Memory B cell (primary cell): Measurements from ENCODE around the gene CRISPLD2.

Experiments used
- ATAC-seq: fragments of 150-1000 bp; cut with Tn5 transposase; 2 replicates; pipeline ENCODE4 v1.10.0; 2021; ENCODE audit warnings: low read depth, mild to moderate bottlenecking, moderate library complexity
- DNase-seq, 2 donors: peaks; one replicate each; pipeline ENCODE4 v3.0.0; 2022; ENCODE audit warnings: low spot score in 2 of 2
- H3K27ac Mint-ChIP-seq: one replicate; pipeline ENCODE4 v1.8.0; 2022; ENCODE audit warnings: mild to moderate bottlenecking, moderate library complexity, mixed read lengths
- H3K27me3 Mint-ChIP-seq: one replicate; pipeline ENCODE4 v1.8.0; 2022; ENCODE audit warnings: mixed read lengths
- H3K36me3 Mint-ChIP-seq: one replicate; pipeline ENCODE4 v1.8.0; 2022; ENCODE audit warnings: mild to moderate bottlenecking, mixed read lengths
- H3K4me1 Mint-ChIP-seq: one replicate; pipeline ENCODE4 v1.8.0; 2022; ENCODE audit warnings: mixed read lengths
- H3K4me3 Mint-ChIP-seq: one replicate; pipeline ENCODE4 v1.8.0; 2022; ENCODE audit warnings: mild to moderate bottlenecking, moderate library complexity, mixed read lengths
- H3K9me3 Mint-ChIP-seq: one replicate; pipeline ENCODE4 v1.8.0; 2022; ENCODE audit warnings: mixed read lengths

CRISPLD2 gene

DNA sequence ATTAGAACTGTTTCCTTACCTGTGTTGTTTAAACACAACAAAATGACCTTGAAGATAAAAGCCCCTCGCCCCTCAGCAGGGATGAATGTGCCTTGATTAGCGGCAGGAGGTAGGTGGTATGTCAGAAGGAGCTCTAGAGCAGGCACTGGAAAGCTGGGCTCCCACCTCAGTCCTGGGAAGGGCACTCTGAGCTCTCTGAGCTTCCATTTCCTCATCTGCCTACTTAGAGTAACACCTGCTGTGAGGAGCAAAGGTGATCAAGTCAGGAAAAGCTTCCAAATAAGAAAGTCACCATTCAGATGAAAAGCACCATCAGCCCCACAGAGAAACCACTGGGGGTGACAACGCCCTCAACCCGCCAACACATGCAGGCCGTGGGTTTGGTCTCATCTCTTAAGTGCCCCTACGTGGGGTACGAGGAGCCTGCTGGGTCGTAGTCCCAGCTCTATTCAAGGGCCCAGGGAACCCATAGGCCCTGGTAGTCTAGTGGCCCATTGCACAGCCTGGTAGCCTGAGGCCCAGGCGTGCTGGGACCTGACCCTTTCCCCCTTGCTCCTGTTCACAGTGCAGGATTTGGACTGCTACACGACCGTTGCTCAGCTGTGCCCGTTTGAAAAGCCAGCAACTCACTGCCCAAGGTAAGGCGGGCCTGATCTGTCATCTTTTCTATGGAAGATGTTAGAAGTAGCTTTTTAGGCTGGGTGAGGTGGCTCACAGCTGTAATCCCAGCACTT lies 57.3 kb downstream of the CRISPLD2 start:
- ATAC-seq (no peak), DNase-seq (no peak)
- H3K27ac Mint-ChIP-seq: no peak overlapping the region
- no peak overlapping the region for H3K4me3 Mint-ChIP-seq
- H3K9me3 Mint-ChIP-seq: peaks cover 2% of the 10 kb centered on the region
- no peaks in the 10 kb centered on the region for H3K4me1 Mint-ChIP-seq
- peaks cover 2% of the 10 kb centered on the region for H3K36me3 Mint-ChIP-seq
- H3K27me3 Mint-ChIP-seq: peaks cover 8% of the 10 kb centered on the region

GRCh38 chr16:84878770-84879169 lies 59.0 kb downstream of the CRISPLD2 start:
- Mint-ChIP-seq H3K27ac (no peak overlapping the region), H3K9me3 (peaks cover 2% of the 10 kb centered on the region), H3K36me3 (peaks cover 2% of the 10 kb centered on the region), H3K27me3 (peaks cover 17% of the 10 kb centered on the region), H3K4me1 (no peaks in the 10 kb centered on the region), H3K4me3 (no peak overlapping the region)
- ATAC-seq (no peak), DNase-seq (no peak)

GRCh38 chr16:84879569-84880487 lies 60.0 kb downstream of the CRISPLD2 start:
- no peaks in the 10 kb centered on the region for H3K9me3 Mint-ChIP-seq
- no peak overlapping the region for H3K4me3 Mint-ChIP-seq
- no peak for DNase-seq
- no peak for ATAC-seq
- peaks cover 3% of the 10 kb centered on the region for H3K4me1 Mint-ChIP-seq
- H3K27ac Mint-ChIP-seq: no peak overlapping the region
- H3K27me3 Mint-ChIP-seq: peaks cover 22% of the 10 kb centered on the region
- no peaks in the 10 kb centered on the region for H3K36me3 Mint-ChIP-seq

- no peak for DNase-seq
Observed at GRCh38 chr16:84881702-84882521, 62.1 kb downstream of the CRISPLD2 start.

DNA sequence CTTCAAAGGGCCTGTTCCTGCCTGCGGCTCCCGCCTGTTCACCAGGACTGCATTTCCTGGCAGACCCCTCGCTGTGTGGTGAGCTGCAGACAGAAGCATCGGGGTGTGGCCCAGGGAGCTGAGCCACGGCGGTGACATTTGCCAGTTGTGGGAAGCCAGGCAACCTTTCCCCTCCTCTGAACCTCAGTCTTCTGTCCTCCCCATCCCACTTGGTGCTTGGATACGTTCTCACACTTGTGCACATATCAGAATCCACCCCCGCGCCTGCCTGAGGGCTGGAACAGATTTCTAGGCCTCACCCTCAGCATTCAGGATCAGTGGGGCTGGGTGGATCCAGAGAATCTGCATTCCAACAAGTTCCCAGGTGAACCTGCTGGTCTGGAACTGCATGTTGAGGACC lies 63.5 kb downstream of the CRISPLD2 start:
- ATAC-seq (no peak), DNase-seq (no peak)
- no peaks in the 10 kb centered on the region for H3K36me3 Mint-ChIP-seq
- no peak overlapping the region for H3K4me3 Mint-ChIP-seq
- peaks cover 5% of the 10 kb centered on the region for H3K4me1 Mint-ChIP-seq
- H3K9me3 Mint-ChIP-seq: no peaks in the 10 kb centered on the region
- H3K27me3 Mint-ChIP-seq: peaks cover 30% of the 10 kb centered on the region
- H3K27ac Mint-ChIP-seq: no peak overlapping the region

More at GRCh38 chr16:84881702-84882521, 62.1 kb downstream of the CRISPLD2 start:
- Mint-ChIP-seq H3K4me1 (peaks cover 5% of the 10 kb centered on the region), H3K9me3 (no peaks in the 10 kb centered on the region), H3K27me3 (peaks cover 24% of the 10 kb centered on the region), H3K27ac (no peak overlapping the region), H3K36me3 (no peaks in the 10 kb centered on the region), H3K4me3 (no peak overlapping the region)
- no peak for ATAC-seq

- ATAC-seq (no peak), DNase-seq (no peak)
- H3K4me1 Mint-ChIP-seq: peaks cover 5% of the 10 kb centered on the region
- H3K9me3 Mint-ChIP-seq: no peaks in the 10 kb centered on the region
- H3K4me3 Mint-ChIP-seq: no peak overlapping the region
- no peaks in the 10 kb centered on the region for H3K36me3 Mint-ChIP-seq
- peaks cover 35% of the 10 kb centered on the region for H3K27me3 Mint-ChIP-seq
- no peak overlapping the region for H3K27ac Mint-ChIP-seq
Observed at GRCh38 chr16:84884246-84884595, 64.4 kb downstream of the CRISPLD2 start.

- ATAC-seq (no peak), DNase-seq (no peak)
- H3K27me3 Mint-ChIP-seq: peaks cover 33% of the 10 kb centered on the region
- H3K4me3 Mint-ChIP-seq: no peak overlapping the region
- no peak overlapping the region for H3K27ac Mint-ChIP-seq
- H3K36me3 Mint-ChIP-seq: no peaks in the 10 kb centered on the region
- no peaks in the 10 kb centered on the region for H3K9me3 Mint-ChIP-seq
- H3K4me1 Mint-ChIP-seq: peaks cover 5% of the 10 kb centered on the region
Observed at GRCh38 chr16:84884596-84885341, 65.0 kb downstream of the CRISPLD2 start.

- peaks cover 33% of the 10 kb centered on the region for H3K27me3 Mint-ChIP-seq
- no peaks in the 10 kb centered on the region for H3K9me3 Mint-ChIP-seq
- no peak overlapping the region for H3K27ac Mint-ChIP-seq
- H3K4me1 Mint-ChIP-seq: peaks cover 5% of the 10 kb centered on the region
- H3K36me3 Mint-ChIP-seq: no peaks in the 10 kb centered on the region
- no peak overlapping the region for H3K4me3 Mint-ChIP-seq
- no peak for ATAC-seq
- no peak for DNase-seq
Observed at GRCh38 chr16:84885342-84885910, 65.6 kb downstream of the CRISPLD2 start.

GRCh38 chr16:84886497-84887090 lies 66.8 kb downstream of the CRISPLD2 start:
- Mint-ChIP-seq H3K27me3 (peaks cover 31% of the 10 kb centered on the region), H3K27ac (no peak overlapping the region), H3K4me3 (no peak overlapping the region), H3K4me1 (peaks cover 5% of the 10 kb centered on the region), H3K36me3 (no peaks in the 10 kb centered on the region), H3K9me3 (no peaks in the 10 kb centered on the region)
- ATAC-seq (no peak), DNase-seq (no peak)

- peaks cover 5% of the 10 kb centered on the region for H3K4me1 Mint-ChIP-seq
- peaks cover 27% of the 10 kb centered on the region for H3K27me3 Mint-ChIP-seq
- H3K27ac Mint-ChIP-seq: no peak overlapping the region
Observed at GRCh38 chr16:84887207-84887606, 67.4 kb downstream of the CRISPLD2 start.

GRCh38 chr16:84888450-84888849 lies 68.7 kb downstream of the CRISPLD2 start:
- Mint-ChIP-seq H3K27me3 (peaks cover 24% of the 10 kb centered on the region), H3K4me1 (peaks cover 5% of the 10 kb centered on the region), H3K36me3 (no peaks in the 10 kb centered on the region), H3K27ac (no peak overlapping the region), H3K9me3 (no peaks in the 10 kb centered on the region), H3K4me3 (no peak overlapping the region)
- DNase-seq (no peak), ATAC-seq (no peak)

More at GRCh38 chr16:84887207-84887606, 67.4 kb downstream of the CRISPLD2 start:
- ATAC-seq (no peak), DNase-seq (no peak)
- H3K4me3 Mint-ChIP-seq: no peak overlapping the region
- no peaks in the 10 kb centered on the region for H3K36me3 Mint-ChIP-seq
- H3K9me3 Mint-ChIP-seq: no peaks in the 10 kb centered on the region

- DNase-seq (no peak), ATAC-seq (no peak)
- no peak overlapping the region for H3K4me3 Mint-ChIP-seq
- H3K27ac Mint-ChIP-seq: no peak overlapping the region
- H3K9me3 Mint-ChIP-seq: peaks cover 2% of the 10 kb centered on the region
- H3K4me1 Mint-ChIP-seq: peaks cover 5% of the 10 kb centered on the region
- no peaks in the 10 kb centered on the region for H3K36me3 Mint-ChIP-seq
- peaks cover 24% of the 10 kb centered on the region for H3K27me3 Mint-ChIP-seq
Observed at GRCh38 chr16:84889066-84889465, 69.3 kb downstream of the CRISPLD2 start.

DNA sequence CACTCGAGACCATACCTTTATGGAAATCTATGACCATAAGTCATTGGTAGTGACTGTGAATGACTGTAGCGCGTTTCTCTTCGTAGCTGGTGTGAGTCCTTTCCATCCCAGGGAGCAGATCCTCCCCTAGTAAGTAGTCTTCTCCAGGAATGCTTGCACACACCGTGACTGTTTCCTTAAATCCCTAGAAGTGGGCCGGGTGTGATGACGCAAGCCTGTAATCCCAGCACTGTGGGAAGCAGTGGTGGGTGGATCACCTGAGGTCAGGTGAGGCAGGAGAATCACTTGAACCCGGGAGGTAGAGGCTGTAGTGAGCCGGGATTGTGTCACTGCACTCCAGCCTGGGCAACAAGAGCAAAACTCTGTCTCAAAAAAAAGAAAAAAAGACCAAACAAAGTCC lies 70.6 kb downstream of the CRISPLD2 start:
- Mint-ChIP-seq H3K36me3 (no peaks in the 10 kb centered on the region), H3K9me3 (peaks cover 3% of the 10 kb centered on the region), H3K27ac (no peak overlapping the region)

More for the DNA sequence above, 70.6 kb downstream of the CRISPLD2 start:
- Mint-ChIP-seq H3K4me3 (no peak overlapping the region), H3K4me1 (no peaks in the 10 kb centered on the region), H3K27me3 (peaks cover 20% of the 10 kb centered on the region)
- ATAC-seq (no peak), DNase-seq (no peak)
